ENCODE data around the gene CPB2.

DNA sequence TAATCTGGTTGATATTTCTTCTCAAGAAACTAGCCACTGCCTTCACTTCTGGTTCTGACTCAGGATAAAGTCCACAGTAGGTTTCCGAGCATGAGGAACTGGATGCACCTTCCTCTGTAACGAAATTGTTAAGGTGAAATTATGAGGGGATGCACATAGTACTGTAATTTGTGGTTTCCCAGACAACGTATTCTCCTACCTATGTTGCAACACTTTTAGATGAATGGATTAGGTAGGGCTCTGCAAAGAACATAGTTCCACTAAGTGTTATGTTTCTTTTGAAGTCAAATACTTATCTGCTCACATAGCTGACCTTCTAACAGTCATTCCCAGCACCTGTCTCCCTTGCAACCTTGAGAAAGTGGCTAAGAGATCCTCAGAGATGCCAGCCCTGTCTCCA lies 46.6 kb downstream of the CPB2 start:
- TF ChIP-seq, protein P1, sequence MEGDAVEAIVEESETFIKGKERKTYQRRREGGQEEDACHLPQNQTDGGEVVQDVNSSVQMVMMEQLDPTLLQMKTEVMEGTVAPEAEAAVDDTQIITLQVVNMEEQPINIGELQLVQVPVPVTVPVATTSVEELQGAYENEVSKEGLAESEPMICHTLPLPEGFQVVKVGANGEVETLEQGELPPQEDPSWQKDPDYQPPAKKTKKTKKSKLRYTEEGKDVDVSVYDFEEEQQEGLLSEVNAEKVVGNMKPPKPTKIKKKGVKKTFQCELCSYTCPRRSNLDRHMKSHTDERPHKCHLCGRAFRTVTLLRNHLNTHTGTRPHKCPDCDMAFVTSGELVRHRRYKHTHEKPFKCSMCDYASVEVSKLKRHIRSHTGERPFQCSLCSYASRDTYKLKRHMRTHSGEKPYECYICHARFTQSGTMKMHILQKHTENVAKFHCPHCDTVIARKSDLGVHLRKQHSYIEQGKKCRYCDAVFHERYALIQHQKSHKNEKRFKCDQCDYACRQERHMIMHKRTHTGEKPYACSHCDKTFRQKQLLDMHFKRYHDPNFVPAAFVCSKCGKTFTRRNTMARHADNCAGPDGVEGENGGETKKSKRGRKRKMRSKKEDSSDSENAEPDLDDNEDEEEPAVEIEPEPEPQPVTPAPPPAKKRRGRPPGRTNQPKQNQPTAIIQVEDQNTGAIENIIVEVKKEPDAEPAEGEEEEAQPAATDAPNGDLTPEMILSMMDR (IDR thresholded peaks at IDR 0.05): no peak
- TF ChIP-seq EP300 (IDR thresholded peaks at IDR 0.05) (no peak), POLR2A (IDR thresholded peaks at IDR 0.05) (no peak)
